ENCODE measurements around the gene PCP4.

DNA sequence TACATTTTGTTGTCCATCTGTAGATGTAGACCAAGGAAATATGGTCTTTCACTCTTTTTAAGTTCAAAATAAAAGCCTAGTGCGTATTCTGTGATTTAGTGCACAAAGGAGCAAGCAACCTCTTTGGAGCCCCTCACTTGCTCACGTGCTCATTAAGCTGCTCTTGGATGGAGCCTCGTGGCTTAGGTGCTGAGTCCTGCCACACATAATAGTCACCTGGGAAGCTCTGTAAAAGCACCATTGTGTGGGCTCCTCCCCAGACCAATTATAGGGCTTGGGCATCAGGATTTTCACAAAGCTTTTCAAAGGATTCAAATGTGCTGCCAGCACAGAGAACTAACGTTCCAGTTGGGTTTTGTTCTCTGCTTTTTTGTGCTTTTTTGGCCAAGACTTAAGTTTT lies 85.0 kb downstream of the PCP4 start:
- TF ChIP-seq CTCF (IDR thresholded peaks at IDR 0.05; ENCODE audit: borderline replicate concordance, extremely low read depth, low read length, poor library complexity, severe bottlenecking) = no peak
- no peak for TF ChIP-seq EZH2 (IDR thresholded peaks at IDR 0.05; ENCODE audit: borderline replicate concordance, low read depth, low read length, severe bottlenecking)

Measured in DND-41 (cell line).